Stimulated activated naive CD4-positive, alpha-beta T cell treated with Interleukin-2 at 50 U/mL for 16 hours (primary cell): ENCODE measurements around the gene CPNE4.

Experiments used
- DNase-seq: peaks from one replicate; lab custom pipeline; 2025; lab: John Stamatoyannopoulos, UW

CPNE4 gene

GRCh38 chr3:131699001-131699400 is 335.8 kb downstream of the CPNE4 start:
- DNase-seq, result no peak

GRCh38 chr3:131694376-131694775 is 340.4 kb downstream of the CPNE4 start:
- no peak for DNase-seq

DNA sequence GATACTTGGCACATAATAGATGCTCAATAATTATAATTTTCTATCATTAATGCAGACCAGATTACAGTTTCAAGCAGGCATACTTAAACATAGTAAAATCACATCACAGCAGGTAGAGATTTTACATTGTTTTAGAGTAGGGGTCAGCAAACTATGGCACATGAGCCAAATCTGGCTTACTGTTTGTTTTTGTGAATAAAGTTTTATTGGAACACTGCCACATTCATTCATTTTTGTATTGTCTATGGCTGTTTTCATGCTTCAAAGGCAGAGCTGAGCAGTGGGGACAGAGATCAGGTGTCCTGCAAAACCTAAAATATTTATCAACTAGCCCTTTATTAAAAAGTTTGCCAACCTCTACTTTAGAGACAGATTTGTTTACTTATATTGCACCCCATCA is 342.5 kb downstream of the CPNE4 start:
- DNase-seq, result no peak

DNA sequence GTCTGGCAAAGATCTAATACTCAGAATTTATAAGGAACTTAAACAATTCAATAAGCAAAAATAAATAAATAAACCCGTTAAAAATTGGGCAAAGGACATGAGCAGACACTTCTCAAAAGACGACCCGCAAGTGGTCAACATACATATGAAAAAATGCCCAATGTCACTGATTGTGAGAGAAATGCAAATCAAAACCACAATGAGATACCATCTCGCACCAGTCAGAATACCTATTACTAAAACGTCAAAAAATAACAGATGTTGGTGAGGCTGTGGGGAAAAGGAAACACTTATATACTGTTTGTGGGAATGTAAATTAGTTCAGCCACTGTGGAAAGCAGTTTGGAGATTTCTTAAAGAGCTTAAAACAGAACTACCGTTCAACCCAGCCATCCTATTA is 344.0 kb downstream of the CPNE4 start:
- no peak for DNase-seq

- DNase-seq, result no peak
Measured at GRCh38 chr3:131688370-131688769, 346.4 kb downstream of the CPNE4 start.

DNA sequence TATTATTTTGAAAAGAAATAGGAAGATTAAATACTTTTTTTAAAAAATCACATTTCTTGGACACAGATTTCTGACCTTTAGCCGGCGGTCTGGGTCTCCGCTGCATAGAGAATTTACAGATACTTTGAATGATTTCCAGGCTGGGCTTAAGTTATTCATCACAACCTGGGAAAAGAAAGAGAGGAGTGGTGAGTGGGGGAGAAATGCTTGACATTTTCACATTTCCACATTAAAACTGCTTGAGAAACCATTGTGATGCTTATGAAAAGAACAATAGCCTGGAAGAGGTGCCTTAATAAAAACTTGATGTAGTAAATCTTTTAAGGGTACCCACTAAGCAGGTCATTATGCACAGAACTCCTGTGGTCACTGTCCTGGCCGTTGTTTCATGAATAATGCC is 365.2 kb downstream of the CPNE4 start:
- DNase-seq, result no peak

- DNase-seq, result no peak
Measured at GRCh38 chr3:131658771-131659170, 376.0 kb downstream of the CPNE4 start.

DNA sequence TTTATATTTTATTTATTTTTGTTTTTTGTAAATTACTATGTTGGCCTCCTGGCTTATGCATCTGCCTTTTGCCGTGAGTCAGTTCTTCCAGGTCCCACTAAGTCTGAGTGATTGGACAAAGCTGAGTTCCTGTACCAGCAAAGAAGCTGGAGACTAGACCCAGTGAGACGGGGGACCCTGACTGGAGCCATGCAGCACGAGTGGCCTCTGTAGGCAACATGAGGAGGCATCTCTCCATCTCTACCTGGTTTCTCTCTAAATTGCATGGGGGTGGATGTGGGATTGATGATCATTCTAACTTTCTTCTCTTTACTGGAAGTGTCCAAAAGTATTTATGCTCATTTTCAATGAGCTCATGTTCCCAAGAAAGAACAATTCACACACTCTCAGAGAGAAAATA is 376.7 kb downstream of the CPNE4 start:
- no peak for DNase-seq

GRCh38 chr3:131655070-131655690 is 379.6 kb downstream of the CPNE4 start:
- no peak for DNase-seq

GRCh38 chr3:131645638-131646037 is 389.2 kb downstream of the CPNE4 start:
- no peak for DNase-seq

GRCh38 chr3:131636266-131636775 is 398.5 kb downstream of the CPNE4 start:
- DNase-seq, result no peak

DNA sequence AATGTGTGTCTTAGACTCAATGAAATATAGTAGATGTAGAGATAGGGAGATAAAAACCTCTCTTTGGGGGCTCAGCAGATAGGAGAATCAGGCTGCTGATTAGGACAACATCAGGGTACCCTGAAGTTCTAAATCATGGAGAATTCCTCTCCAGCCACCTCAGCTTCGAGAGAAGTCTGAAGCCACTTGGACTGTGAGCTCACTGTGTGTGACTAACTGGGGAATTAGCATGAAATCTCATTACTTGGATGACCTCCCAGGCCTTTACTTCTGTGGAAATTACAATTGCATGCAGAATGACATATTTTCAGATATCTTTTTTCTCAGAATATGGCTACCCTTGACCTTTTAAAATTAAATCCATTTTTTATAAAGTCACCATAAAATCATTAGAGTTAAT is 404.0 kb downstream of the CPNE4 start:
- DNase-seq, result no peak

- no peak for DNase-seq
Measured at GRCh38 chr3:131630097-131630496, 404.7 kb downstream of the CPNE4 start.

DNA sequence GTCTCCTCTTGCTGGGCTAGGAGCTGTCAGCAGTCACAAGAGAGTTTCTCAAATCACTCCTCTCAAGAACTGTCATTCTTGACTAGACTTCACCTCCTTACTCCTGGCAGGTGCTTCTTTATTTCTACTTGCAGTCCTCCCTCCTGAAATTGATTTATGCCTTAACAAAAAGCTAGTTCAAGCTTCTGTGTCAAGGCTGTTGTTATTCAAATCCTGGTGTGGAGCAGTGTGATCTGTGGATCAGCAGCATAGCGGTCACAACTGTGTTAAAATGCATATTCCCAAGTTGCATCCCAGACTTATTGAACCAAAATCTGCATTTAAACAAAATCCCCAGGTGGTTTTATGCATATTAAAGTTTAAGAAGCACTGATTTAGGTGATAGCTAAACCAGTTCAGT is 411.4 kb downstream of the CPNE4 start:
- DNase-seq, result no peak

GRCh38 chr3:131622726-131623125 is 412.1 kb downstream of the CPNE4 start:
- no peak for DNase-seq

- no peak for DNase-seq
Measured at GRCh38 chr3:131620977-131621376, 413.8 kb downstream of the CPNE4 start.

GRCh38 chr3:131619821-131620220 is 415.0 kb downstream of the CPNE4 start:
- no peak for DNase-seq

DNA sequence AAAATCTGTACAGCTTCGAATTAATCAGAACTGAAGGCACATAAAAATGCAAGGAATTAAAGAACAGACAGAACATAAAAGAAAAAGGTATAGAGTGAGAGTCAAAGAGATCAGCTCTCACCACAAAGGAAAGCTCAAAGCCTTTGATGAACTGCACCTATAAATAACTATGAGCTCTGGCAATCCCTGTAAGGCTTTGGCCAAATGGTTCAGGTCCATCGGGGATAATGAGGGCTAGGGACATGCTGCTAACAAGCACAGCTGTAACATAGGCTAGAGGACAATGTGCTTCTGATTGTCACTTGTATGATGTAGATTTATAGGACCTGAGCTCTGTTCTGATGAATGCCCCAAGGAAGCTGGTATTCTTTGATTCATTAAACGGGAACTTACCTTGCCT is 418.1 kb downstream of the CPNE4 start:
- DNase-seq, result no peak

DNA sequence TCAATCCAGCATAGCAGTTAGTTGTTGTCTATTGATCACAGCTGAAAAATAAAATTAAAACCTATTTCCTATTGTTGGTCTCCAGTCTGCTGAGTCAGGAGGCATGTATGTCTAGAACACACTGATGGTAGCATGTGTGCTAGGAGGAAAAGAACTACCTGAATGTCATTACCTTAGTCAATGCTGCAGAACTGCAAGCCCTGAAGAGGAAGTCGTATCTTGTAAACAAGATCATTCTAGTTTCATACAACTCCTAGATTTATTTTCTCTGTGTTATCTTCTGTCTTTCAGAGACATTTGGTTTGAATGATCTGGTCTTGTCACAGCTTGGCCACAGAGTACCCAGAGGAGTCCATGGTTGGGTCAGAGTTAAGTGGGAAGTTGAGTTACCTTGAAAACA is 422.1 kb downstream of the CPNE4 start:
- DNase-seq, result no peak

- no peak for DNase-seq
Measured at GRCh38 chr3:131610174-131610573, 424.6 kb downstream of the CPNE4 start.

DNA sequence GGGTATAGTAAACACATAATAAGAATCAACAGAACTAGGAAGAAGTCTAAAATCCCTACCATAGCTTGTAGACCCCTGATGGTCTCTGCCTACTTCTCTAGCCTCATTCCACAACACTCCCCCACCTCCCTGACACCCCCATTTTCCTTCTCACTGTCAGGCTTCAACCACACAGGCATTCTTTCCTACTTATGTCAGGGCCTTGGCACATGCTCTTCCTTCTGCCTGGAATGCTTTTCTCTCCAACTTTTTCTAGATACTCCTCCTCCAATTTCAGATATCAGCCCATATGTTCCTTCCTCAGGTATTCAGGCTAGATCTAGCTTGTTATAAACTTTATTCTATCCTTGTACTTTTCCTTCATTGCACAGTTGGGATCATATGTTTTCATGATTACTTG is 426.1 kb downstream of the CPNE4 start:
- DNase-seq, result no peak

DNA sequence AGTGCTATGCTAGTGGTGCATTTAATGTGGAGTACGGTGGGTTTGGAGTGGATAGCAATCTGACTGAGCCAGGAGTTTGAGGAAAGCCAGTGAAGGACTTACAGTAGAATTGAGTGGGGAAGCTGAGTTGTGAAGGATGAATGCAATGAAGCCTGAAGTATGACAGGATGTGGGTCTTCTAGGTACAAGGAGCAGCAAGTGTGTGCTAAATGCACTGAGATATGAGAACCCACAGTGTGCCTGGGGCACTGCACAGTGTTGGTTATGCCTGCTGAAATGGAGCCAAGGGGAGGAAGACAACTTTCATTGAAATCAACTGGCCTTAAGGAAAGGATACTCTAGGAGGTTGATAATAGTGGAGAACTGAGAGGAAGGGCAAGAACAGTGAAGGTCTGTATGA is 426.5 kb downstream of the CPNE4 start:
- no peak for DNase-seq

GRCh38 chr3:131605916-131606315 is 428.9 kb downstream of the CPNE4 start:
- DNase-seq, result no peak

DNA sequence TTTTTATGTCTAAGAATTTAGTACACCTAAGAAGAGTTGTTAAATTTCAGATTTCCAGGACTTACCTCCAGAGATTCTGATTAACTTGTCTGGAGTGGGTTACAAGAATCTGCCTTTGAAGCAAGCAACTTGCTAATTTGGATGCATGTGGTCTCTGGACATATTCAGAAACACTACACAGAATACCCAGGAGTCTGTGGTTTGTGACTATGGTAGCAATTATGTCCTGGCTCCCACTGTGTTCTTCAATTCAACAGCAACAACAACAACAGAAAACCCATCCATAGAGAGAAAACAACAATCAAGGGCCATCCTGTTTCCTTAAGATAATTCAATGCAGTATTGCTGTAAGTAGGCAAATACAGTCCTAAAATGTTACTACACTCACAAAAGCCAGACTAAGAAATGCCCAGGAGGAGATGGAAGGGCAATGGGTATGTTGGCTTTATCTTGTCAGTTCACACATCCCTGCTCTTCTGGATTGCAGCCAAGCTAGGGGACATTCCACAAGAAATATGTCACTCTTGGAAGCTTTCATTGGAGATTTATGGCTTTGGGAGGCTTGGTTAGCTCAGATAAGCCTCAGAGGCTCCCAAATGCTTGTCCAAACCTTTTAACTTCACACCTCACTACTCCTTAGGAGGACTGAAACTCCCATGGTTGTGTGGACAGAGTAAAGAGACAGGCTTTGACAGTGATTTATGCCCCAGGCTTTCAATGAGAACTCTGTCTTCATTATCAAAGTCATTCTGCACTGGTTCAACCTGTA is 432.6 kb downstream of the CPNE4 start:
- no peak for DNase-seq
